Ureter (tissue), 1 donor: Measurements from ENCODE around the gene CKM. TPM values are rescaled to one million over a fixed set of nuclear protein-coding genes. Genes with fewer than 3 reads are reported as not detected.
"Not testable (repeated sequence)": the region's sequence is repeated elsewhere in the genome, so short reads cannot be mapped to it uniquely, and the experiment has no call there.

ENCODE experiments used
- DNase-seq: peaks from one replicate; pipeline ENCODE4 v3.0.0-alpha.2; 2020; ENCODE audit warnings: low spot score
- total RNA-seq: library from RNA; stranded (reverse); gene quantifications from one replicate; pipeline ENCODE4 v1.2.4, GENCODE V29; 2023
- donor health status: DM: yes; HTN: yes; CAD: no.

The CKM gene
- total RNA-seq, 1 donor from 2014 or later: 2.8 TPM

GRCh38 chr19:45291834-45292233 lies 30.8 kb downstream of the CKM start:
- DNase-seq: no peak

DNA sequence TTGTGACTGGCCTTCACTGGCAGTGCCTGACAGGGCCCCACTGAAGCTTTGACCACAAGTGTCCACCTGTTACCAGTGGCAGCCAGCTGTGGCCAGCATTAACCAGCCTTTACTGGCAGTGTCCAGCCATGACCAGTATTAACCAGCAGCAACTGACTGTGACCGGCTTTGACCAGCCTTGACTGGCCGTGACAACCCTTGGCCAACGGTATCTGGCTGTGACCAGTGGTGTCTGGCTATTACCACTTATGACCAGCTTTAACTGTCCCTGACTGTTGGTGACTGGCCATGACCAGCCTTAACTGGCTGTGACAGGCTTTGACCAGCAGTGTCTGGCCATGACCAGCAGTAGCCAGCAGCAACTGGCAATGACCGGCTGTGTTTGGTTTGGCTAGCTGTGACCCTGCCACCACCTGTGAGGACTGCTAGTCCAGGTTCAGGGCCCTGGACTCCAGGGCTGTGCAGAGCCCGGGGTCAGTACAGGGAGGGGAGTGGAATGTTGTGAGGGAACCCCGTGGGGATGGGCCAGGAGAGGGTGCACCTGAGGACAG lies 32.2 kb downstream of the CKM start:
- DNase-seq: no peak

GRCh38 chr19:45283443-45284033 lies 39.1 kb downstream of the CKM start:
- no peak for DNase-seq

- no peak for DNase-seq
Measured at GRCh38 chr19:45280471-45280961, 42.2 kb downstream of the CKM start.

DNA sequence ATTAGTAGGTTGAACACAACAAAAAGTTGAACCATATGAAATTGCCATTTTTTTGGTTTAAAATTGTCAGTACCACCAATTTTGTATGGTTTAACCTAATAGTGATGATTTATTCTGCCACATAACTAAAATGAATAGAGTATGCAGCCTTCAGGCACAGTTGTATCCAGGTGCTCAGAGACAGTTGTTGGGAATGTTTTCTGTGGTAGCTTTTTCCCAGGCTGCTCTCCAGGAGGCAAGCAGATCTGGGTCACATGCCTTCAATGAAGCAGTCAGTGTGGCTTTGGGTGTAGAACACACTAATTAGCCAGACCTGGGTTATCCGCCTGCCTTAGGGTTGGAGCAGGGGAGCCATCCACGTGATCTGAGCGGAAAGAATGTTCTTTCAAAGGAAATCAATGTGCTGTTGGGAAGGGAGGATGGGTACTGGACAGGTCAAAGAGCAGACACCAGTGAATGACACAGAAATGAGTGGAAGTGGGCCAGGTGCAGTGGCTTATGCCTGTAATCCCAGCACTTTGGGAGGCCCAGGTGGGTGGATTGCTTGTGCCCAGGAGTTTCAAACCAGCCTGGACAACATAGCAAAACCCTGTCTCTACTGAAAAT lies 43.0 kb downstream of the CKM start:
- no peak for DNase-seq

- DNase-seq: no peak
Measured at GRCh38 chr19:45278087-45278486, 44.6 kb downstream of the CKM start.

DNA sequence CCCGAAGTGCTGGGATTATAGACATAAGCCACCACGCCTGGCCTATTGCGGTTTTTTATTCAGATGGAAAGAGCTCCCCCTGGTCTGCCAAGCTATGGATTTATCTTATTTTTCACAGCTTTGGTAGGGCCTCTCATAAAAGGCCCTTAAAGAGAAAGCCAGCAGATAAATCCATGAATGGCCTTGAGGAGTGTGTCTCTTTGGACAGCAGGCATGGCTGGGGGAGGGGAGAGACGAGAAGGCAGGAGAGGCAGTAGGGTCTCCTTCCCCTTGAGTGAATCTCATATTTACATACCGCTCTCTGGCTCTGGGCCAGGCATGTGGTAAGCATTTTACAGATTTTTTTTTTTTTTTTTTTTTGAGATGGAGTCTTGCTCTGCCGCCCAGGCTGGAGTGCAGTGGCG lies 46.4 kb downstream of the CKM start:
- no peak for DNase-seq

GRCh38 chr19:45275370-45275971 lies 47.2 kb downstream of the CKM start:
- DNase-seq: no peak

DNA sequence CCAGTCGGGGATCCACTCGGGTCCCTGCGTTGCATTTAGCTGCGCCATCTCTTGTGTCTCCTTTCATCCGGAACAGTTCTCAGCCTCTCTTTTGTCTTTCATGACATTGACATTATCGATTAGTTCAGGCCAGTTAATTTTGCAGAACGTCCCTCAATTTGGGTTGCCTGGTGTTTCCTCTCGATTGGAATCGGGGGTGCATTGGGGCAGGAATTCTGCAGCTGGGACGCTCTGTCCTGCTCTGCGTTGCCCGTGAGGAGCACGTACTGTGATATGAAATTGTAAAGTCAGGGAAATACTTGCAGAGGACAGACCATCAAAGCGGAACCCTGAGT lies 49.2 kb downstream of the CKM start:
- no peak for DNase-seq

DNA sequence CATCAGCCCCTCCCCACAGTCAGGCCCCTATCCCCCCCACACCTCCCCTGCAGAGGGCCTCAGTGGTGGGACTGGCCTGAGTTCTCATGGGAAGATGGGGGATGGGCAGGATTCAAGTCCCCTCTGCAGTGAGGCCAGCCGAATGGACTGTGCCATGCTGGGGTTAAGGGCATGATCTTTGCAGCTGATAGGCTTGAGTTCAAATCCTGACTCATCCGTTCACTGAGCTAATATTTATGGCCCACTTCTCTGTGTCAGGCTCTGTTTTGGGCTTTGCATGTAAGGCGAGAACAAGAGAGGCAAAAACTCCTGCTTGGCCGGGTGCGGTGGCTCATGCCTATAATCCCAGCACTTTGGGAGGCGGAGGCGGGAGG lies 51.0 kb downstream of the CKM start:
- no peak for DNase-seq

DNA sequence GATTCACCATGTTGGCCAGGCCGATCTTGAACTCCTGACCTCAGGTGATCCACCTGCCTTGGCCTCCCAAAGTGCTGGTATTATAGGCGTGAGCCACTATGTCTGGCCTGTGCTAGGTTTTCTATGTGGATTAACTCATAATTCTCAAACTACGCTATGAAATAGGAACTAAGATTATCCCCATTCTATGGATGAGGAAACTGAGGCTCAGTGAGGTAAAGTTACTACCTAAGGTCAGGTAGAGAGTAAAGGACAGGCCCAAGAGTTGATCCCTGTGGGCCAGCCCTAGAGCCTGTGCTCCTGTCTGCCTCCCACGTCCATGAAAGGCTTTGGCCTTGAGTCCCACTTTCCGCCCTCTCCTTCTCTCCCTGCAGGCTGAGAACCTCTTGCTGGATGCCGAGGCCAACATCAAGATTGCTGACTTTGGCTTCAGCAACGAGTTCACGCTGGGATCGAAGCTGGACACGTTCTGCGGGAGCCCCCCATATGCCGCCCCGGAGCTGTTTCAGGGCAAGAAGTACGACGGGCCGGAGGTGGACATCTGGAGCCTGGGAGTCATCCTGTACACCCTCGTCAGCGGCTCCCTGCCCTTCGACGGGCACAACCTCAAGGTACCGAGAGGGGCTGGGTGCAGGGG lies 51.5 kb downstream of the CKM start:
- no peak for DNase-seq

GRCh38 chr19:45269939-45270338 lies 52.7 kb downstream of the CKM start:
- not testable (repeated sequence) for DNase-seq

GRCh38 chr19:45267296-45267695 lies 55.4 kb downstream of the CKM start:
- DNase-seq: no peak

- DNase-seq: no peak
Measured at GRCh38 chr19:45265375-45265774, 57.3 kb downstream of the CKM start.

DNA sequence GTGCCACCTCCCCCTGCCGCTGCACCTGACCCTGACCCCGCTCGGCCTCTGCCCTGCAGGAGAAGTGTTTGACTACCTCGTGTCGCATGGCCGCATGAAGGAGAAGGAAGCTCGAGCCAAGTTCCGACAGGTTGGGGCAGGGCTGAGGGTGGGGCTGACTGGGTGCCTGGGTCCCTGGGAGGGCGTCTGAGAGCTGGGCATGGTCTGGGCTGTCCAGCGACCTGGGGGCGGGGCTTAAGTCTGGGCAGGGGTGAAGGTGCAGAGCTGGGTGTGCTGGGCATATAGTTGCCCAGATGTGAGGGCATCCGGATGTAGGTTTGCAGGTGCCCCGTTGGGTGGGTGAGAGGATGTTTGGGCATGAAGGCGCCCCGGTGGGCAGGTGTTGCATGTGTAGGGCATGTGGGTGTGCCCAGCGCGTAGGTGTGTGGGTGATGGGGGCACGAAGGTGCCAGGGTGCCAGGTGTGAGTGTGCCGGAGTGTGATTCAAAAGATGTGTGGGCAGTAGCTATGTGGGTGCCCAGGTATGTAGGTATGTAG lies 57.8 kb downstream of the CKM start:
- no peak for DNase-seq

- no peak for DNase-seq
Measured at GRCh38 chr19:45263013-45263412, 59.7 kb downstream of the CKM start.

DNA sequence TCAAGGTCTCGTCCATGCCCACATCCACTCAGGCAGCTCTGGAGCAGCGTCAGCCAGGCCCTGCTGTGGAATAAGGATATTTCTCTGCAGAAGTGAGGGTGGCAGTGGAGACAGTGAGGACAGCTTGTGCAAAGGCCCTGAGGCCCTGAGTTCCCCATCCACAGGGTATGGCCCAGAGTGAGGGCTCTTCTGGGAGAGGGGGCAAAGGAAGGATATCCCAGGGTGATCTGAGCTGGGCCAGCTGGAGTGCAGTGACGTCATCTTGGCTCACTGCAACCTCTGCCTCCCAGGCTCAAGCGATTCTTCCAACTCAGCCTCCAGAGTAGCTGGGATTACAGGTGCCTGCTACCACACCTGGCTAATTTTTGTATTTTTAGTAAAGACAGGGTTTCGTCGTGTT lies 60.1 kb downstream of the CKM start:
- no peak for DNase-seq

GRCh38 chr19:45258862-45259261 lies 63.8 kb downstream of the CKM start:
- DNase-seq: no peak

DNA sequence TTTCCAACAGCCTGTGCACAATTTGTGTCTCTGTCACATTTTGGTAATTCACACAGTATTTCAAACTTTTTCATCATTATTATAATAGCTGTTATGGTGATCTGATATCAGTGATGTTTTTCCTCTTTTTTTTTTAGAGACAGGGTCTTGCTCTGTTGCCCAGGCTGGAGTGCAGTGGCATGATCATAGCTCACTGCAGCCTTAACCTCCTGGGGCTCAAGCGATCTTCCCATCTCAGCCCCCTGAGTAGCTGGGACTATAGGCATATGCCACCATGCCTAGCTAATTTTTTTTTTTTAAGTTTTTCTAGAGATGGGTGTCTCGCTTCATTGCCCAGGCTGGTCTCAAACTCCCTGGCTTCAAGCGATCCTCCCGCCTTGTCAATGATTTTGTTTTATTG lies 65.8 kb downstream of the CKM start:
- no peak for DNase-seq
